T-helper 2 cell treated with Interferon-gamma antibody and Interleukin-4, amounts not matched to agents 100 ng/mL and 5 ng/mL, for 36 hours (primary cell): ENCODE results near the gene PALS2. TPM values are rescaled to one million over a fixed set of nuclear protein-coding genes. Genes with fewer than 3 reads are reported as not detected.

Source experiments
- intact Hi-C: fragments of 100-400 bp; cut with micrococcal nuclease; formaldehyde crosslinking; loops from one replicate; pipeline ENCODE4 v1.15.1; 2023
- total RNA-seq: library from RNA; stranded (reverse); gene quantifications from 2 replicates; pipeline ENCODE4 v1.2.3, GENCODE V29; 2022

The PALS2 gene, protein sequence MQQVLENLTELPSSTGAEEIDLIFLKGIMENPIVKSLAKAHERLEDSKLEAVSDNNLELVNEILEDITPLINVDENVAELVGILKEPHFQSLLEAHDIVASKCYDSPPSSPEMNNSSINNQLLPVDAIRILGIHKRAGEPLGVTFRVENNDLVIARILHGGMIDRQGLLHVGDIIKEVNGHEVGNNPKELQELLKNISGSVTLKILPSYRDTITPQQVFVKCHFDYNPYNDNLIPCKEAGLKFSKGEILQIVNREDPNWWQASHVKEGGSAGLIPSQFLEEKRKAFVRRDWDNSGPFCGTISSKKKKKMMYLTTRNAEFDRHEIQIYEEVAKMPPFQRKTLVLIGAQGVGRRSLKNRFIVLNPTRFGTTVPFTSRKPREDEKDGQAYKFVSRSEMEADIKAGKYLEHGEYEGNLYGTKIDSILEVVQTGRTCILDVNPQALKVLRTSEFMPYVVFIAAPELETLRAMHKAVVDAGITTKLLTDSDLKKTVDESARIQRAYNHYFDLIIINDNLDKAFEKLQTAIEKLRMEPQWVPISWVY
- 15.3 and 17.9 TPM in 2 replicates for total RNA-seq

GRCh38 chr7:24572997-24573553 lies at the start of gene PALS2:
Gene PALS2 (plus strand): TSS chr7:24573452. CDS start chr7:24623668, 50,216 bp downstream.
- intact Hi-C loops: loop anchor here (1.0 to 10.0 kb wide), 6 partner anchors 412 to 1282 kb away; partner anchors contain the start of genes CCDC126, CYCS and OSBPL3

- intact Hi-C loops: no loop called here
These were observed 42.0 kb upstream of the PALS2 start for GRCh38 chr7:24531255-24531654.

DNA sequence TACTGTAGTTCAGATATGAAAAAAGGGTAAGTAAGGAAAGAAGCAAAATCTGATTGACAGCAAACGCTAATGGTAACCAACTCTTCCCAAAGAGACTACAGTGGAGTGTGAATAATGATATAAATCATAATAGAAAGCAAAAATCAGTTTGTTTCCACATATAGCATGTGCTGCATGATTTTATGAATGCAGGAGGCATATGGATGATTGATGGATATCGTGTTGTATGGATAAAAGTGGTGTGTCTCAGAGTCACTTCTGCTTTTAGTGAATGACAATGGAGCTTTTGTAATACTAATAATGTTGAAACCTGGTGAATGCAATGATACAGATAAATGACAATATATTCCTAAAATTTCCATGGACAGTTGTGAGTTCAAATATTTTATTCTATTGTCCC lies 36.6 kb upstream of the PALS2 start:
- intact Hi-C loops: no loop called here

- intact Hi-C loops: no loop called here
These were observed 32.3 kb upstream of the PALS2 start for GRCh38 chr7:24540956-24541355.

GRCh38 chr7:24545215-24545614 lies 28.0 kb upstream of the PALS2 start:
- intact Hi-C loops: no loop called here

- intact Hi-C loops: no loop called here
These were observed 24.9 kb upstream of the PALS2 start for GRCh38 chr7:24548390-24548789.

GRCh38 chr7:24549991-24550390 lies 23.3 kb upstream of the PALS2 start:
- intact Hi-C loops: no loop called here

DNA sequence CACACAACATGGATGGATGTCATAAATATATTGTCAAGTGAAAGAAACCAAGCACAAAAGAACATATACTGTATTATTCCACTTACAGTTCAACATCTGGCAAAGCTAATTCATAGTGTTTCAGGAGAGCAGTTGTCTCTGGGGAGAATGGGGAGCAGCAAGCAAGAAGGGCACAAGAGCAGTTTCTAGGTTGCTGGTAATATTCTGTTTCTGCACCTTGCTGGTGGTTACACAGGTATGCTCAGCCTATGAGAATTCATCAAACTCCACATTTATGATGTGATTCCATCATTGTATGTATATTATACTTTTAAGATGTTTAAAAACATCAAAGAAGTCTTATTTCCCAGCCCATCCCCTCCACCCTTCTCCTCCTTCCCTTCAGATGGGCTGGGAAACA lies 18.1 kb upstream of the PALS2 start:
- intact Hi-C loops: no loop called here

DNA sequence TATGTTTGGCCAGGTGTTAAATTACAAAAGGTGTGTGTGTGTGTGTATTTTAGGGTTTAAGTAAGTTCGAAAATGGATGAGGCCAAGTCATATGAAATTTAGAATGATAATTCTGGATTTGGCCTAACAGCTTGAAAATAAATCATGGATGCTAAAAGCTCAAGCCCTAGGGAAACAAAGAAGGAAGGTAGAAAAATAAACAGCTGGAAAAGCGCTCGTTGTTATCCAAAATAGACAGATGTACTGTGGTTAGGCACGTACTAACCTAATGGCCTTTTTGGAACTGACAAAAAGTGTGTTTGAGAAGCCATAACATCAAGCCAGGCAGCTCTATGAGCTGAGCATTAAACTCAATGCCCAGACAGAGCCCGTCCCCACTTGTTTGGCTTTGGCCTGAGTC lies 17.5 kb upstream of the PALS2 start:
- intact Hi-C loops: no loop called here

- intact Hi-C loops: no loop called here
These were observed 12.5 kb upstream of the PALS2 start for GRCh38 chr7:24560772-24561171.

- intact Hi-C loops: no loop called here
These were observed 7.0 kb upstream of the PALS2 start for GRCh38 chr7:24566274-24566673.

DNA sequence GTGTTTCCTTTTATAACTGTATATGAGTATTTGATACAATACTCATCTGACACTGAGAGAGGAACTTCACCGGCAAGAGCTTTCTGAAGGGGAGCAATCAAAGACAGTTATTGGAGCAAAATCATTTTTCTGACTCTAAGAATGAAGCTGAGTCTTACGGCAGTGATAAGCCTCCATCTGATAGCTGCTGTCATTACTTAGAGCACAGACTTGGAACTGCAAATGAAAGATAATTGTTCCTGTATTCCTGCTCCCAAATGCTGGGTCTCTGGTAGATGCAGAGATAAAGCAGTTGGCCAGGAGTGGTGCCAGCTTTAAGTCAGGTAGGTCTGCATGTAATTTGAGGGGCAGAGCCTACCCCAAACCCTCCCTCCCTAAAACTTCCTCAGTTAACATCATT lies 2.3 kb upstream of the PALS2 start:
- intact Hi-C loops: loop anchor here (5.0 to 10.0 kb wide), 5 partner anchors 414 to 1284 kb away; partner anchors contain the start of genes CCDC126 and OSBPL3

- intact Hi-C loops: loop anchor here (5.0 to 10.0 kb wide), 5 partner anchors 413 to 1283 kb away; partner anchors contain the start of genes CCDC126 and OSBPL3
These were observed 1.2 kb upstream of the PALS2 start for GRCh38 chr7:24572016-24572392.

DNA sequence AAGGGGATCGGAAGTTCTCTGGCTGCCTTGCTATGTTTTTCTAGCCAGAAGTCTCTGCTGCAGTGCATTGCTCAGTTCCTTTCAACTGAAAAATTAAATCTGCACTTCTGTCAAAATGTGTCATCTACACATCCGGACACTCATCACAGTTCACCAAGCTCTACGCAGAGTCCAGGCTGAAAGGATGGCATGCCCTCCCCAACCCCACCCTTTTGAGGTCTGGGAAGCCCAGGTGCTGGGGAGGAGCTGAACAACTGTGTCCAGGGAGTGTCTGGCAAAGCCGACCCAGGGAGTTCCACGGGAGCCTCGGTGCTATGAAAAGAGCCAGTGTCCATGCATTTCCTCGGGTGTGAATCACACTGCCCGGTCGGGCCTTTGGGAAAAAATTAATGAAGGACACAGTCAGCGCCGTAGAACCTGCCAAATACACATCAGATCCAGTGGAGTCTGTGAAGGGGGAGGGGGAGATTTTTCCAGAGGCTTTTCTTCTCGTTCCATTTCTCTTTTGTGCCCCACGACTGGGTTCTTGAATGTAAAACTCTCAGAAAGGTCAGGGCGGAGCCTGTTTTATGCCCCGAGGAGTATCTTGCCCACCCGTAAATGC lies 757 bp upstream of the PALS2 start:
- intact Hi-C loops: loop anchor here (5.0 to 10.0 kb wide), 5 partner anchors 412 to 1282 kb away; partner anchors contain the start of genes CCDC126 and OSBPL3

GRCh38 chr7:24573554-24574338 lies 494 bp downstream of the PALS2 start:
- intact Hi-C loops: loop anchor here (1.0 to 10.0 kb wide), 7 partner anchors 411 to 1281 kb away; partner anchors contain the start of genes CCDC126, CYCS, OSBPL3 and TRA2A

DNA sequence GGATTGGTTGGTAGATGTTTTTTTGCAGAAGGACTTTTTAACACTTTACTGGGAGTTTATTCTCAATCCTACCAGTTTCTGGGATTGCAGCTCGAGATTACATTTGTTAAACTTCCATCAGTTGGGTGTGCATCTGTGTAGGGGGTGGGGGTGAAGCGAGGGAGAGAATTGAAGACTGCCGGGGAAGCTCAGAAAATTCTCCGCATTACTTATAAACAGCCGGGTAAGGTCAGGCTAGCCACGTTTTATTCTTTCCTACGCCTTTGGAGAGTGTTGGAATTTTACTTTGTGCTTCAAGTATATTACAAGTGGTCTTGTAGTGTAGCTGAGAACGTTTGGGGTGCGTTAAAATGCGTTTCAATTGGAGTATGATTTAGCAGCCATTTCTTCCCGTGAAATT lies 1.1 kb downstream of the PALS2 start:
- intact Hi-C loops: loop anchor here (1.0 to 10.0 kb wide), 6 partner anchors 410 to 1280 kb away; partner anchors contain the start of genes CCDC126, OSBPL3 and TRA2A

GRCh38 chr7:24574950-24575349 lies 1.7 kb downstream of the PALS2 start:
- intact Hi-C loops: loop anchor here (1.0 to 10.0 kb wide), 7 partner anchors 182 to 1280 kb away; partner anchors contain the start of genes CCDC126, GSDME, OSBPL3 and TRA2A

GRCh38 chr7:24576171-24577025 lies 3.1 kb downstream of the PALS2 start:
- intact Hi-C loops: loop anchor here (1.0 to 10.0 kb wide), 5 partner anchors 89 to 1278 kb away; partner anchors contain the start of genes CCDC126, GSDME and OSBPL3

DNA sequence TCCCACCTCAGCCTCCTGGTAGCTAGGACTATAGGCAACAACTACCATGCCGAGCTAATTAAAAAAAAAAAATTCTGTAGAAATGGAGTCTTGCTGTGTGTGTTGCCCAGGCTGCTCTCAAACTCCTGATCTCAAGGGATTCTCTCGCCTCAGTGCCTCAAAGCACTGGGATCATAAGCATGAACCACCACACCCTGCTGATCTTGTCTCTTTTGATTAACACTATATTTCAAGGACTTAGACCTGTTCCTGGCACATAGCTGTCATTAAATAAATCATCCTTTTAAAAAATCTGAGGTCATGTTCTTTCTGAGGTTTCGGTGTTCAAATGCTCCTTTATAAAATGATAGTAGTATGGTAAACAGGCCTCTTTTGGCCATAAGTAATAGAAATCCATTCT lies 4.8 kb downstream of the PALS2 start:
- intact Hi-C loops: loop anchor here (5.0 to 10.0 kb wide), 4 partner anchors 179 to 1277 kb away; partner anchors contain the start of genes CCDC126, GSDME and OSBPL3
